HEK293 (cell line): ENCODE data around the gene YTHDC2.
"Not testable (repeated sequence)": the region's sequence is repeated elsewhere in the genome, so short reads cannot be mapped to it uniquely, and the experiment has no call there.

Experiments
- CTCF ChIA-PET: fragments of 350-600 bp; formaldehyde crosslinking; extraction: SDS; loops from one replicate; lab custom pipeline; 2021; ENCODE audit warnings: antibody characterized with exemption; lab: Yijun Ruan, JAX
- POLR2A ChIA-PET: fragments of 300-600 bp; formaldehyde crosslinking; extraction: SDS; loops from one replicate; lab custom pipeline; 2020; ENCODE audit warnings: antibody characterized with exemption, inconsistent platforms; lab: Yijun Ruan, JAX
- H3K27ac ChIP-seq: fragments of 200-500 bp; sonication (Bioruptor generic); 2 replicates; pipeline ENCODE4 v1.5.1; 2014; ENCODE audit warnings: low read depth, low read length, control low read depth, inconsistent platforms; ENCODE audit errors: extremely low read depth
- H3K36me3 ChIP-seq, 2 experiments: fragments of 200-500 bp in 1 of 2; sonication (Bioruptor generic) in 1 of 2; 1 replicate in 1 of 2; 2 replicates in 1 of 2; pipeline ENCODE4 v1.5.1; 2014 to 2017; ENCODE audit warnings: inconsistent platforms in 2 of 2, low read length in 2 of 2; ENCODE audit not compliant: control insufficient read depth in 2 of 2, insufficient read depth in 1 of 2
- H3K4me1 ChIP-seq: fragments of 200-500 bp; sonication (Bioruptor generic); 2 replicates; pipeline ENCODE4 v1.5.1; 2014; ENCODE audit warnings: mild to moderate bottlenecking, low read length, inconsistent platforms; ENCODE audit not compliant: control insufficient read depth, insufficient read depth
- H3K4me3 ChIP-seq: 2 replicates; pipeline ENCODE4 v1.5.1; 2011; ENCODE audit warnings: low read depth, mild to moderate bottlenecking, control low read depth, low read length, moderate library complexity
- H3K9me3 ChIP-seq: fragments of 200-500 bp; sonication (Bioruptor generic); 2 replicates; pipeline ENCODE4 v1.5.1; 2014; ENCODE audit warnings: low read depth, low read length, inconsistent platforms; ENCODE audit not compliant: control insufficient read depth, insufficient read depth
- SCRT2 ChIP-seq: fragments of 450-650 bp; formaldehyde crosslinking; IDR thresholded peaks from 2 replicates; pipeline ENCODE4 v1.5.1; 2016; ENCODE audit warnings: missing biosample characterization, missing genetic modification characterization
- TRIM28 ChIP-seq: IDR thresholded peaks from 2 replicates; pipeline ENCODE4 v1.6.1; 2011; ENCODE audit warnings: low read length, control low read depth, borderline replicate concordance
- ZBTB21 ChIP-seq: fragments of 450-650 bp; formaldehyde crosslinking; IDR thresholded peaks from 2 replicates; pipeline ENCODE4 v1.5.1; 2017; ENCODE audit warnings: missing biosample characterization, missing genetic modification characterization
- ZBTB7A ChIP-seq: fragments of 450-650 bp; formaldehyde crosslinking; IDR thresholded peaks from 2 replicates; pipeline ENCODE4 v1.5.1; 2016; ENCODE audit warnings: low read depth, missing biosample characterization, missing genetic modification characterization
- ZIC2 ChIP-seq: fragments of 450-650 bp; formaldehyde crosslinking; IDR thresholded peaks from 2 replicates; pipeline ENCODE4 v1.5.1; 2016; ENCODE audit warnings: missing biosample characterization, missing genetic modification characterization
- ZNF133 ChIP-seq: fragments of 450-650 bp; formaldehyde crosslinking; IDR thresholded peaks from 2 replicates; pipeline ENCODE4 v1.5.1; 2016; ENCODE audit warnings: missing biosample characterization, missing genetic modification characterization
- ZNF138 ChIP-seq: fragments of 450-650 bp; formaldehyde crosslinking; IDR thresholded peaks from 2 replicates; pipeline ENCODE4 v1.5.1; 2016; ENCODE audit warnings: missing biosample characterization, missing genetic modification characterization, borderline replicate concordance
- ZNF555 ChIP-seq: fragments of 450-650 bp; formaldehyde crosslinking; conservative IDR thresholded peaks from 2 replicates; pipeline ENCODE4 v1.5.1; 2017; ENCODE audit warnings: missing biosample characterization, mild to moderate bottlenecking, missing genetic modification characterization, inconsistent platforms
- ZNF585B ChIP-seq: fragments of 450-650 bp; formaldehyde crosslinking; IDR thresholded peaks from 2 replicates; pipeline ENCODE4 v1.5.1; 2016; ENCODE audit warnings: missing biosample characterization, missing genetic modification characterization
- ZNF707 ChIP-seq: fragments of 450-650 bp; formaldehyde crosslinking; IDR thresholded peaks from 2 replicates; pipeline ENCODE4 v1.5.1; 2016; ENCODE audit warnings: missing biosample characterization, missing genetic modification characterization
- ZNF777 ChIP-seq: fragments of 450-650 bp; formaldehyde crosslinking; IDR thresholded peaks from 2 replicates; pipeline ENCODE4 v1.5.1; 2017; ENCODE audit warnings: missing biosample characterization, missing genetic modification characterization, borderline replicate concordance
- ZNF785 ChIP-seq: fragments of 450-650 bp; formaldehyde crosslinking; IDR thresholded peaks from 2 replicates; pipeline ENCODE4 v1.5.1; 2016; ENCODE audit warnings: missing biosample characterization, missing genetic modification characterization
- ZNF830 ChIP-seq: fragments of 450-650 bp; IDR thresholded peaks from 2 replicates; pipeline ENCODE4 v1.5.0; 2018; ENCODE audit warnings: missing biosample characterization, missing genetic modification characterization, low read depth, mild to moderate bottlenecking, moderate library complexity
- TF ChIP-seq, protein P1 (sequence below): fragments of 450-650 bp; formaldehyde crosslinking; IDR thresholded peaks from 2 replicates; pipeline ENCODE4 v1.5.1; 2017; ENCODE audit warnings: missing biosample characterization, missing genetic modification characterization
- TF ChIP-seq, protein P2 (sequence below): fragments of 450-650 bp; formaldehyde crosslinking; IDR thresholded peaks from 2 replicates; pipeline ENCODE4; 2016; ENCODE audit warnings: missing biosample characterization, missing genetic modification characterization
- TF ChIP-seq, protein P3 (sequence below): fragments of 450-650 bp; formaldehyde crosslinking; IDR thresholded peaks from 2 replicates; pipeline ENCODE4 v1.5.1; 2016; ENCODE audit warnings: missing biosample characterization, missing genetic modification characterization
- TF ChIP-seq, protein P4 (sequence below): fragments of 450-650 bp; formaldehyde crosslinking; IDR thresholded peaks from 2 replicates; pipeline ENCODE4 v1.5.1; 2016; ENCODE audit warnings: missing biosample characterization, missing genetic modification characterization

The YTHDC2 gene

DNA sequence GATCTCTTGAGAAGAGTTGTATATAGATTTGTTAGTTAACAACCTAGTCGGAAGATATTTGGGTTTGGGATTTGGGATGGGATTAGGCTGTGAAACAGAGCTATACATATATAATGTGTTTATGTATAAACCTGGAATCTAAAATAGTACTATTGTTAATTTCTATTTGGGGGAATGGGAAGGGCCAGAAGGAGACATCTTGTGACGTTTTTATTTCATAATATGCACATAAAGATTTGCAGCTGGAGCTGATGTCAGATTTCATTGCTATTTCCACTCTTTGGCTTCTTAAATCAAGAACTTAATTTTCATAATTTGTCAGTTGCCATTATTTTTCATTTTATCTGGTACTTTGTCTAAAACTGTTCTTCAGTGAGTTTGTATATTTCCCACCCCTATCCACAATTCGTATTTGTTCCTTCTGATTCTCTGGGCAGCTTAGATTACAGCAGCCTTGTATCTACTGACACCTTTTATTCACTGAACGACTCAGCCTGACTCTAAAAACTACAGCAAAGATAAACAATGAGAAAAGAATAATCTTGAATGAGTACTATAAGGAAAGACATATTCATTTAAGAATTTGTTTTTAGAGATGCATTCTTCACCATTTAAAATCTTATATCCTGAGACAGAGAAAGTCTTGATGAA lies 86.9 kb downstream of the YTHDC2 start (continued):
- TF ChIP-seq, protein P1, sequence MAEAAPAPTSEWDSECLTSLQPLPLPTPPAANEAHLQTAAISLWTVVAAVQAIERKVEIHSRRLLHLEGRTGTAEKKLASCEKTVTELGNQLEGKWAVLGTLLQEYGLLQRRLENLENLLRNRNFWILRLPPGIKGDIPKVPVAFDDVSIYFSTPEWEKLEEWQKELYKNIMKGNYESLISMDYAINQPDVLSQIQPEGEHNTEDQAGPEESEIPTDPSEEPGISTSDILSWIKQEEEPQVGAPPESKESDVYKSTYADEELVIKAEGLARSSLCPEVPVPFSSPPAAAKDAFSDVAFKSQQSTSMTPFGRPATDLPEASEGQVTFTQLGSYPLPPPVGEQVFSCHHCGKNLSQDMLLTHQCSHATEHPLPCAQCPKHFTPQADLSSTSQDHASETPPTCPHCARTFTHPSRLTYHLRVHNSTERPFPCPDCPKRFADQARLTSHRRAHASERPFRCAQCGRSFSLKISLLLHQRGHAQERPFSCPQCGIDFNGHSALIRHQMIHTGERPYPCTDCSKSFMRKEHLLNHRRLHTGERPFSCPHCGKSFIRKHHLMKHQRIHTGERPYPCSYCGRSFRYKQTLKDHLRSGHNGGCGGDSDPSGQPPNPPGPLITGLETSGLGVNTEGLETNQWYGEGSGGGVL (tag by site-specific recombination), result no peak
- TF ChIP-seq, protein P2, sequence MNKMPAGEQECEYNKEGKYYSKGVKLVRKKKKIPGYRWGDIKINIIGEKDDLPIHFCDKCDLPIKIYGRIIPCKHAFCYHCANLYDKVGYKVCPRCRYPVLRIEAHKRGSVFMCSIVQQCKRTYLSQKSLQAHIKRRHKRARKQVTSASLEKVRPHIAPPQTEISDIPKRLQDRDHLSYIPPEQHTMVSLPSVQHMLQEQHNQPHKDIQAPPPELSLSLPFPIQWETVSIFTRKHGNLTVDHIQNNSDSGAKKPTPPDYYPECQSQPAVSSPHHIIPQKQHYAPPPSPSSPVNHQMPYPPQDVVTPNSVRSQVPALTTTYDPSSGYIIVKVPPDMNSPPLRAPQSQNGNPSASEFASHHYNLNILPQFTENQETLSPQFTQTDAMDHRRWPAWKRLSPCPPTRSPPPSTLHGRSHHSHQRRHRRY (tag by site-specific recombination), result no peak
- TF ChIP-seq SCRT2 (tag by site-specific recombination), result no peak

DNA sequence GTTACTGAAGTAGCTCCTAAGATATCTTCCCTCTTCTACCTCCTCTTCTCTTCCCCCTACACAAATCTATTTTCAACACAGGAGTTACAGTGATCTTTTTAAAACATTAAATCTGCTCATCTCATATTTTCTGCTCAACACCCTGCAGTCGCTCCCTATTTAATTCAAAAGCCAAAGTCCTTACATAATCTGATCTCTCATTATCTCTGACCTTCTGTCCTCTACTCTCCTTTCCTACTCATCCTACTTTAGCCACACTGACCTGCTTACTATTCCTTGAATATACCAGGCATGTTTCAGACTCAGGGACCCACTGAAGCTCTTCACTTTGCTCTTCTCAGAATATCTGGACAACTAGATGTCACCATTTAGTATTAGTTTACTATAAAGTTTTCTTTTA lies 87.9 kb downstream of the YTHDC2 start:
- no peaks in the 10 kb centered on the region for H3K9me3 ChIP-seq
- H3K4me1 ChIP-seq, result no peaks in the 10 kb centered on the region; the same call in 1 of the 2 replicates
- H3K36me3 ChIP-seq, result peaks cover 0 to 9% of the 10 kb centered on the region in 2 experiments; a peak in 2 of 3 replicates
- CTCF ChIA-PET, result interaction anchor here (0.5 to 2.0 kb wide), 2 partner anchors 11 to 402 kb away, joined by 3 to 11 read pairs; no protein-coding TSS in a partner anchor
- H3K27ac ChIP-seq, result no peak overlapping the region
- POLR2A ChIA-PET, result no interaction called here
- no peak overlapping the region for H3K4me3 ChIP-seq
- TF ChIP-seq ZNF555 (tag by site-specific recombination) (no peak), ZNF830 (tag by site-specific recombination) (no peak), ZNF133 (tag by site-specific recombination) (no peak), ZNF777 (tag by site-specific recombination) (no peak), ZNF585B (tag by site-specific recombination) (no peak), ZNF707 (no peak), ZNF785 (tag by site-specific recombination) (no peak), ZNF138 (no peak), ZIC2 (tag by site-specific recombination) (no peak), TRIM28 (no peak), ZBTB21 (tag by site-specific recombination) (no peak), ZBTB7A (no peak)
- TF ChIP-seq, protein P3, sequence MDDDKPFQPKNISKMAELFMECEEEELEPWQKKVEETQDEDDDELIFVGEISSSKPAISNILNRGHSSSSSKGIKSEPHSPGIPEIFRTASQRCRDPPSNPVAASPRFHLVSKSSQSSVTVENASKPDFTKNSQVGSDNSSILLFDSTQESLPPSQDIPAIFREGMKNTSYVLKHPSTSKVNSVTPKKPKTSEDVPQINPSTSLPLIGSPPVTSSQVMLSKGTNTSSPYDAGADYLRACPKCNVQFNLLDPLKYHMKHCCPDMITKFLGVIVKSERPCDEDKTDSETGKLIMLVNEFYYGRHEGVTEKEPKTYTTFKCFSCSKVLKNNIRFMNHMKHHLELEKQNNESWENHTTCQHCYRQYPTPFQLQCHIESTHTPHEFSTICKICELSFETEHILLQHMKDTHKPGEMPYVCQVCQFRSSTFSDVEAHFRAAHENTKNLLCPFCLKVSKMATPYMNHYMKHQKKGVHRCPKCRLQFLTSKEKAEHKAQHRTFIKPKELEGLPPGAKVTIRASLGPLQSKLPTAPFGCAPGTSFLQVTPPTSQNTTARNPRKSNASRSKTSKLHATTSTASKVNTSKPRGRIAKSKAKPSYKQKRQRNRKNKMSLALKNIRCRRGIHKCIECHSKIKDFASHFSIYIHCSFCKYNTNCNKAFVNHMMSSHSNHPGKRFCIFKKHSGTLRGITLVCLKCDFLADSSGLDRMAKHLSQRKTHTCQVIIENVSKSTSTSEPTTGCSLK (tag by site-specific recombination), result no peak
- TF ChIP-seq, protein P4, sequence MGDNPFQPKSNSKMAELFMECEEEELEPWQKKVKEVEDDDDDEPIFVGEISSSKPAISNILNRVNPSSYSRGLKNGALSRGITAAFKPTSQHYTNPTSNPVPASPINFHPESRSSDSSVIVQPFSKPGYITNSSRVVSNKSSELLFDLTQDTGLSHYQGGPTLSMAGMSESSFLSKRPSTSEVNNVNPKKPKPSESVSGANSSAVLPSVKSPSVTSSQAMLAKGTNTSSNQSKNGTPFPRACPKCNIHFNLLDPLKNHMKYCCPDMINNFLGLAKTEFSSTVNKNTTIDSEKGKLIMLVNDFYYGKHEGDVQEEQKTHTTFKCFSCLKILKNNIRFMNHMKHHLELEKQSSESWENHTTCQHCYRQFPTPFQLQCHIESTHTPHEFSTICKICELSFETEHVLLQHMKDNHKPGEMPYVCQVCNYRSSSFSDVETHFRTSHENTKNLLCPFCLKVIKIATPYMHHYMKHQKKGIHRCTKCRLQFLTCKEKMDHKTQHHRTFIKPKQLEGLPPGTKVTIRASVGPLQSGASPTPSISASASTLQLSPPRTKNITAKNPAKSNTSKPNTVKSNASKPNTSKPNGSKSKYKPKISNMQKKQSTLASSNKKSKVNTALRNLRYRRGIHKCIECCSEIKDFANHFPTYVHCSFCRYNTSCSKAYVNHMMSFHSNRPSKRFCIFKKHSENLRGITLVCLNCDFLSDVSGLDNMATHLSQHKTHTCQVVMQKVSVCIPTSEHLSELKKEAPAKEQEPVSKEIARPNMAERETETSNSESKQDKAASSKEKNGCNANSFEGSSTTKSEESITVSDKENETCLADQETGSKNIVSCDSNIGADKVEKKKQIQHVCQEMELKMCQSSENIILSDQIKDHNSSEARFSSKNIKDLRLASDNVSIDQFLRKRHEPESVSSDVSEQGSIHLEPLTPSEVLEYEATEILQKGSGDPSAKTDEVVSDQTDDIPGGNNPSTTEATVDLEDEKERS (tag by site-specific recombination), result no peak

DNA sequence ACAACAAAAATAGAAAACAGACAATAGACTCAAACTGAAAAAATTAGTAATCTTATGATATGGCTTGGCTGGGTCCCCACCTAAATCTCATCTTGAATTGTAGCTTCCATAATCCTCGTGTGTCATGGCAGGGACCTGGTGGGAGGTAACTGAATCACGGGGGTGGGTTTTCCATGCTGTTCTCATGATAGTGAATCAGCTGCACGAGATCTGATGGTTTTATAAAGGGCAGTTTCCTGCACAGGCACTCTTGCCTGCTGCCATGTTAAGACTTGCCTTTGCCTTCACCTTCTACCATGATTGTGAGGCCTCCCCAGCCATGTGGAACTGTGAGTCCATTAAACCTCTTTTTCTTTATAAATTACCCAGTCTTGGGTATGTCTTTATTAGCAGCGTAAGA lies 89.8 kb downstream of the YTHDC2 start:
- H3K4me1 ChIP-seq, H3K27ac ChIP-seq, H3K4me3 ChIP-seq, H3K9me3 ChIP-seq, H3K36me3 ChIP-seq, POLR2A ChIA-PET: not testable (repeated sequence)
- CTCF ChIA-PET, result interaction anchor here (0.6 to 2.0 kb wide), 6 partner anchors 9 to 1304 kb away, joined by 3 to 11 read pairs (median 4); no protein-coding TSS in a partner anchor
